HUES64 (cell line): ENCODE data around the gene TBC1D5.
A peak's percentile ranks its signal among the peaks of the same experiment; 100 is the strongest.
"Not testable (repeated sequence)": the region's sequence is repeated elsewhere in the genome, so short reads cannot be mapped to it uniquely, and the experiment has no call there.

ENCODE experiments used
- H3K27ac ChIP-seq: 2 replicates; pipeline ENCODE4 v1.7.0; 2013; ENCODE audit warnings: low read depth, low read length, inconsistent platforms
- H3K27me3 ChIP-seq: 2 replicates; pipeline ENCODE4 v1.6.1; 2013; ENCODE audit warnings: mild to moderate bottlenecking, low read length; ENCODE audit not compliant: insufficient read depth
- H3K36me3 ChIP-seq: 2 replicates; pipeline ENCODE4 v1.6.1; 2013; ENCODE audit warnings: mild to moderate bottlenecking, low read length; ENCODE audit not compliant: insufficient read depth
- H3K4me1 ChIP-seq: 2 replicates; pipeline ENCODE4 v1.6.1; 2013; ENCODE audit warnings: mild to moderate bottlenecking, low read length, moderate library complexity; ENCODE audit not compliant: insufficient read depth
- H3K4me3 ChIP-seq: 2 replicates; pipeline ENCODE4 v1.5.1; 2013; ENCODE audit warnings: mild to moderate bottlenecking, low read length, moderate library complexity
- H3K9ac ChIP-seq: 2 replicates; pipeline ENCODE4 v1.6.1; 2013; ENCODE audit warnings: mild to moderate bottlenecking, low read depth, low read length
- H3K9me3 ChIP-seq: 2 replicates; pipeline ENCODE4 v1.6.1; 2013; ENCODE audit warnings: low read depth, low read length; ENCODE audit not compliant: insufficient read depth
- WGBS: fragments of 150-250, 120-280 bp; methylation state at CpG from one replicate; pipeline ENCODE4 v1.1.7; 2013; ENCODE audit warnings: missing lambda C conversion rate; 5-methylcytosine and 5-hydroxymethylcytosine counted together

The TBC1D5 gene

DNA sequence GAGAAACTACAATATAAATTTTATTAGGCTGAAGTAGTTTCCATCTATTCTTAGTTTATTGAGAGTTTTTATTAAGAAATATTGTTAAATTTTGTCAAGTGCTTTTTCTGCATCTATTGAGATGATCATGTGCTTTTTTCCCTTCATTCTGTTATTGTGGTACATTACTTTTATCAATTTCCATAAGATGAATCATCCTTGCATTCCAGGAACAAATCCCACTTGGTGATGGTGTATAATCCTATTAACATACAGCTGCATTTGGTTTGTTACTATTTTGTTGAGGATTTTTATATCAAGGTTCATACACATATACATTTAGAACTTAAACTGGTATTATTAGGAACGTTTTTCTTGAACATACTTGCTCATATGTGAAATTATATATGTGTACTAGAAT is 199.8 kb downstream of the TBC1D5 start:
- Histone ChIP-seq H3K9me3 (no peaks in the 10 kb centered on the region), H3K4me3 (no peak overlapping the region), H3K4me1 (peaks cover 21% of the 10 kb centered on the region), H3K27ac (no peak overlapping the region), H3K9ac (no peak overlapping the region), H3K36me3 (no peaks in the 10 kb centered on the region), H3K27me3 (no peaks in the 10 kb centered on the region)
- no CpG with 5 or more reads among the region's 1 CpG for WGBS

DNA sequence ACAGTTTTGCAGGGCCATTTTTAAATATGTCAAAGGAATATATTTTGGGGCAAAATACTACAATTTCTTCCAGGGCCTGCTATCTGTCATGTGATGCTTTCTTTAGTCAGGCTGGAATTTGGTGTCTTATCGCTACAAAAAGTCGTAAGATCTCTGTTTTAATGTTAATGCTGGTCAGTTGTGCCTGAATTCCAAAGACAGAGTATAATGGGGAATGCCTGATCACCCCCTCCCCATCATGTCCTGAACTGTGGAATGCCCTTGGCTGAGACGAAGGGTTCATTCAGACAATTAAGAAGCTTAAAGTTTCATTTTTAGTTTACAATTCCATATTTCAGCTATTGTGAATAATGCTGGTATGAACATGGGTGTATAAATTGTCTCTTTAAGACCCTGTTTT is 203.0 kb downstream of the TBC1D5 start:
- H3K9ac ChIP-seq: no peak overlapping the region
- no peak overlapping the region for H3K4me3 ChIP-seq
- H3K36me3 ChIP-seq: no peaks in the 10 kb centered on the region
- H3K4me1 ChIP-seq: peaks cover 12% of the 10 kb centered on the region
- no peaks in the 10 kb centered on the region for H3K9me3 ChIP-seq
- peak overlapping the region; percentile 71; the same call in 1 of the 2 replicates for H3K27ac ChIP-seq
- WGBS: 46% methylated on average over 2 of the region's 3 CpGs
- H3K27me3 ChIP-seq: no peaks in the 10 kb centered on the region

DNA sequence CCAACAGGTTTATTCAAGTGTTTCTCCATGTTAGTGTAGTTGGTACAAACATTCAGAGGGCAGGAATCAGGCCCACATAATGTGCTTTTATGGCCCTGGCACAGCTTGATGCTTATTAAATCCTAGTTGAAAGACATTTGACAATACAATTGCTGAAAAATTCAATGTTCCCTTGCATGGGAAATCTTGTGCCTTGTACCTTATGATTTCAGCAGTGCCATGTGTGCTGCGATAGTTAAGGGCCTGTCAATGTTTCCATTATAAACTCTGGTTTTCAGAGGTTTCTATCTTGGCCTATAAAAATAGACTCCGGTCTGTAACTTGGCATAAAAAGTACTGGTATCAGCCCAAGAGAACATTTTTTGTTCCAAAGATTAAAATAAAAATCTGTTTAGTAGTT is 207.2 kb downstream of the TBC1D5 start:
- Histone ChIP-seq H3K9me3 (no peaks in the 10 kb centered on the region), H3K4me3 (no peak overlapping the region), H3K27ac (no peak overlapping the region), H3K4me1 (peaks cover 12% of the 10 kb centered on the region), H3K27me3 (no peaks in the 10 kb centered on the region), H3K9ac (no peak overlapping the region), H3K36me3 (no peaks in the 10 kb centered on the region)
- 98% methylated on average over 2 of the region's 2 CpGs for WGBS

DNA sequence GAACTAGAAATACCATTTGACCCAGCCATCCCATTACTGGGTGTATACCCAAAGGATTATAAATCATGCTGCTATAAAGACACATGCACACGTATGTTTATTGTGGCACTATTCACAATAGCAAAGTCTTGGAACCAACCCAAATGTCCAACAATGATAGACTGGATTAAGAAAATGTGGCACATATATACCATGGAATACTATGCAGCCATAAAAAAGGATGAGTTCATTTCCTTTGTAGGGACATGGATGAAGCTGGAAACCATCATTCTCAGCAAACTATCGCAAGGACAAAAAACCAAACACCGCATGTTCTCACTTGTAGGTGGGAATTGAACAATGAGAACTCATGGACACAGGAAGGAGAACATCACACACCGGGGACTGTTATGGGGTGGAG is 210.0 kb downstream of the TBC1D5 start:
- not testable (repeated sequence) for H3K36me3 ChIP-seq, H3K9ac ChIP-seq, H3K9me3 ChIP-seq, H3K4me3 ChIP-seq, H3K27ac ChIP-seq, H3K4me1 ChIP-seq, H3K27me3 ChIP-seq
- WGBS: 98% methylated on average over 3 of the region's 4 CpGs

DNA sequence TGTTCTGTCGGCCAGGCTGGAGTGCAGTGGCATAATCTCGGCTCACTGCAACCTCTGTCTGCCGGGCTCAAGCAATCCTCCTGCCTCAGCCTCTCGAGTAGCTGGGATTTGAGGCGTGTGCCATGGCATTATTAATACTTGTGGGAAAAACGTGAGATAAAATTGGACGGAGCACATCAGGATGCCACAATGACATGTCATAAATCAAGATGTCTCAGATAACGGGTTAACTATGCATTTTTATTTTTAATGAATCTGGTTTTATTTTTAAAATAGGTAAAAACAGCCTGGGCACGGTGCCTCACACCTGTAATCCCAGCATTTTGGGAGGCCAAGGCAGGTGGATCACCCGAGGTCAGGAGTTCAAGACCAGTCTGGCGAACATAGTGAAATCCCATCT is 212.8 kb downstream of the TBC1D5 start:
- Histone ChIP-seq H3K27ac (no peak overlapping the region), H3K4me1 (no peaks in the 10 kb centered on the region), H3K9me3 (no peaks in the 10 kb centered on the region), H3K27me3 (no peaks in the 10 kb centered on the region), H3K4me3 (no peak overlapping the region), H3K36me3 (no peaks in the 10 kb centered on the region), H3K9ac (no peak overlapping the region)
- 95% methylated on average over 11 of the region's 11 CpGs for WGBS

DNA sequence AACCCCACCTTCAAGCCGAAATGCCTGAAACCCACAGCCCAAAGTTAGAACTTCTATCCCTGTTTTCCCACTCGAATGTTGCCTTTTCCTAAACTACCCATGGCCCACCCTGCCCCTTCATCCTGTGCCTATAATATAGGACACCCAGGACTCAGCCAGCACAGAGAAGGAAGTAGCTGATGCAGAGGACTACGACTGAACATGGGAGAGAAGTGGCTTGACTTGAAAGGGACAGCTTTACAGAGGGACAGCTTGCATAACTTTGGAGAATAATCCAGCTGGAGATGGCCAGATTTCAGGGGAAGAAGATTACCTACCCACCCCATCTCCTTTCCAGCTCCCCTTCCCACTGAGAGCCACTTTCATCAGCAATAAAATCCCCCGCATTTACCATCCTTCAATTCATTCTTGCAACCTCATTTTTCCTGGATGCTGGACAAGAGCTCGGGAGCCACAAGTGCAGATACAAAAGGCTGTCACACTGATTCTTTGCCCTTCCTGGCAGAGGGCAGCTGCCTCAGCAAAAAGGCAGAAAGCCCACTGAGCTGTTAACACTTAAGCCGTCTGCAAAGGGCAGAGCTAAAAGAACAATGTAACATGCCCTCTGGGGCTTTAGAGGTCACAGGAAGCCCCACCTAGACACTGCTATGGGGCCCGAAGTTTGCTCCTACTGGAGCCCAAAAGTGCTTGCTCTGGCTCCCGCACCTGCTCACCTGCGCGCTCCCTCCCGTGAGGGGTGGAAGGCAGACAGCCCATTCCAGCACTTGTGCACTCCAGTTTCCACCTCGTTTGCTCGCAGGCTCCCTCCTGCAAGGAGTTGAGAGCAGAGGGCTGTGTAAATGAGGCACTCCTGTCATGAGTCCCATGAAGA is 224.0 kb downstream of the TBC1D5 start:
- no peak overlapping the region for H3K4me3 ChIP-seq
- H3K27ac ChIP-seq: no peak overlapping the region
- H3K9ac ChIP-seq: peak overlapping the region; percentile 20; the same call in 1 of the 2 replicates
- no peaks in the 10 kb centered on the region for H3K27me3 ChIP-seq
- H3K36me3 ChIP-seq: no peaks in the 10 kb centered on the region
- WGBS: 74% methylated on average over 13 of the region's 13 CpGs
- peaks cover 10% of the 10 kb centered on the region; the same call in 1 of the 2 replicates for H3K4me1 ChIP-seq
- no peaks in the 10 kb centered on the region for H3K9me3 ChIP-seq

DNA sequence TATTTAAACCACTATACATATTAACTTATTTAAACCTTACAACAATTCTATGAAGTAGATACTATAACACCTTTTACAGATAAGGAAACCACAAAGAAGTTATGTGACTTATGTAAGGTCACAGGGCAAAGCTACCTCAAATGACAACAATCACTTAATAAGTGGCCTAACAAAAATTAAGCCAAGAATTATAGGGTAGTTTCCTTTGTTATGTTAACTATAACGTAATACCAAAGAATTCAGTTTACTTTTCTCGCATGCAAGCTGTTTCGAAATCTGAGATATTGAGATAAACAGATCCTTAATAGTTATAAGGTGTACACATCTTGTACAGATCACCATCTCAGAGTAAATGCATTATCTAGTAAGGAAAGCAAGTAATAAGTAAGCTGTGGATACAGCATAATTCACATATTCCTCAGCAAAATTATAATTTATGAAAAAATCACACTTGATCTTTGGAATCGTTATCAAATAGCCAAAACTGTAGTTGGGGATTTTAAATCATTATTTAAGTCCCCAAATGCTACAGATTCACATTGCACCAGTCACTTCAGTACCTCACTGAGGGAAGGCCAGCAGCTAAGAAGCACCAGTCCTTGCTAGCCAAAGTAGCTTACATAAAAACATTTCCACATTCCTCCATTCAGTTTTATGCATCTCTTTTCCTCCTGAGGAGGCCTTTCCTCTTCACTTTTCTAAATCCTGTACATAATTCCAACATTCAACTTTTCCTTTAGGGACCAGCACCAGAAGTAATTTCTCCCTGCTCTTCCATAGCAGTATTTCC is 226.8 kb downstream of the TBC1D5 start:
- no peak overlapping the region for H3K27ac ChIP-seq
- no peaks in the 10 kb centered on the region for H3K36me3 ChIP-seq
- no peaks in the 10 kb centered on the region for H3K9me3 ChIP-seq
- peaks cover 10% of the 10 kb centered on the region; the same call in 1 of the 2 replicates for H3K4me1 ChIP-seq
- no peaks in the 10 kb centered on the region for H3K27me3 ChIP-seq
- WGBS: 100% methylated on average over 3 of the region's 4 CpGs
- no peak overlapping the region for H3K9ac ChIP-seq
- H3K4me3 ChIP-seq: no peak overlapping the region

DNA sequence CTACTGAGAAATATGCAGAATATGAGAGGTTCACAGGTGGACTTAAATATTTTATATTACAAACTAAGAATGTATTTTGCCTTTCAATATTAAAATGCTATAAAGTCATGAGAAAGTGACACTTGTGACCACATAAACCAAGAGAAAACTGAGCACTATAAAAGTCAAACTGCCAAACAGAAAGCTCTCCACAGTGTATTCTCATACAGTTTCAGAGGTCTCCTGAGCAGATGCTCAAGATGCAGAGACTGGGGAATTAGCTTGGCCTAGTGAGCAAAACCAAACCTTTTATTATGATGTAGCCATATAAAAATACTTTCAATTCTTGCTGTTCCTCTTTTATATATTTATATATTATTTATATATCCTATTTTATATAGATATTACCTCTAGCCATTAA is 227.8 kb downstream of the TBC1D5 start:
- Histone ChIP-seq H3K9ac (no peak overlapping the region), H3K4me3 (no peak overlapping the region)

DNA sequence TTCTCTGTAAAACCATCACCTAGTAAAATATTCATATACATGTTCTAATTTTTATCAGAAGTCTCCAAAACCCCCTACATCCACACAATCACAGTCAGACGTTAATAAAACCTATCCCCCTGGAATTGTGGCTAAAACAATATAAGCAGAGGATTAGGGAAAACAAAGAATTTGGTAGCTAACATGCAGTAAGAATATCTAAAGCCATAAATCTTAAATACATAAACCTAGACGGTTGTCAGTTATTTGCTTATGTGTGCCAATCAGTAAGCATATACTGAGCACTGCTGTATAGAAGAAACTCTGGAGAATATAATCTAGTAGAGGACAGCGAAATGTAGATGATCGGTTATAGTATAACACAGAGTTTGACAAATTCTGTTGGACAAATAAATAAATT is 232.2 kb downstream of the TBC1D5 start:
- no peaks in the 10 kb centered on the region for H3K9me3 ChIP-seq
- no peaks in the 10 kb centered on the region for H3K36me3 ChIP-seq
- H3K4me1 ChIP-seq: 0 out of 2 replicates have a peak, but pooled peaks cover 6% of the 10 kb centered on the region
- no peak overlapping the region for H3K4me3 ChIP-seq
- H3K27me3 ChIP-seq: no peaks in the 10 kb centered on the region
- H3K9ac ChIP-seq: no peak overlapping the region
- 93% methylated on average over 4 of the region's 4 CpGs for WGBS
- H3K27ac ChIP-seq: no peak overlapping the region

More for the DNA sequence above, 227.8 kb downstream of the TBC1D5 start:
- peaks cover 10% of the 10 kb centered on the region; the same call in 1 of the 2 replicates for H3K4me1 ChIP-seq
- H3K9me3 ChIP-seq: no peaks in the 10 kb centered on the region
- no peaks in the 10 kb centered on the region for H3K27me3 ChIP-seq
- no peaks in the 10 kb centered on the region for H3K36me3 ChIP-seq
- H3K27ac ChIP-seq: no peak overlapping the region

DNA sequence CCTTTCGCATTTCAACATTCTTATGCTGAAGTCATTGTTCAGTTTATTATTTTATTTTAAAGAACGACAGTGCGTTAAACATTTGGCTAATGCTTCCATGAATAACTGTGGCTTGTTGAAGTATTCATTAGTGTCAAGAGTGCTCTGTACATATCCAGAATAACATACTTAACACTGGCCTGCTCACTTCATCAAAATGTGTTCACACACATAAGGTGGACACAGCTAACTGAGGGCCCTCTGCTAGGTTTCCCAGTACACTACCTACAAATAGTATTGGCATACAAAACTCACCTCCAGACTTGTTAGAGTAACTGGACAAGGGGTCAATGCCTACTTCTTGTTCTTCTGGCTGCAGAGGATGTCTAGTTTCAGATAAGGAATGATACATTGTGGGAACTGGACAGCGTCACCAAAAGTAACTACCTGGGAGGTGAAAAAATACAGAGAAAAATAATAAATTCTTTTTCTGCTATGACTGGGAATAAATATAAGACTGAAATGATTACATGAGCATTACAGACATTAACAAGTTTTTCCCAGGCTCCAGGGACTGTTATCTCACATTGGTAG is 234.2 kb downstream of the TBC1D5 start:
- WGBS: 96% methylated on average over 4 of the region's 4 CpGs
- H3K27me3 ChIP-seq: no peaks in the 10 kb centered on the region
- H3K27ac ChIP-seq: no peak overlapping the region
- no peaks in the 10 kb centered on the region for H3K9me3 ChIP-seq
- no peak overlapping the region for H3K9ac ChIP-seq
- no peak overlapping the region for H3K4me3 ChIP-seq
- H3K36me3 ChIP-seq: no peaks in the 10 kb centered on the region
- H3K4me1 ChIP-seq: 0 out of 2 replicates have a peak, but pooled peaks cover 6% of the 10 kb centered on the region

DNA sequence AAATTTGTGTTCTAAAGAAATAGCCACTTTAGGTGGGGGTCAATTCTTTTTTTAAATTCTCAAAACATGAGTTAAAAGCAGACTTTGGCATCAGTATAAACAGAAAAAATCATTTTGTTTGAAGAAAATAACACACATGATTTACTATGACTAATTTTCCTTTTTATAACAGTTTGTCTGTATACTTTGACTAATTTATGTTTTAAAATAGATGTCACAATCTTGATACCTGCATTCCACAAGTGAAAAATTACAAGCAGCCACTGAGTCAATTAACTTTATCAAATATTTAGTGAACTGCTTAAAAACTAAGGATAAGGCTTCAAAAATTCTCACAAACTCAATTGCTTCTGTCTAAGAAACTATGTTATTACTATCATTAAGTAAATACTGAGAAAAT is 235.0 kb downstream of the TBC1D5 start:
- Histone ChIP-seq H3K9ac (no peak overlapping the region), H3K36me3 (no peaks in the 10 kb centered on the region), H3K27me3 (no peaks in the 10 kb centered on the region), H3K27ac (no peak overlapping the region), H3K4me3 (no peak overlapping the region), H3K9me3 (no peaks in the 10 kb centered on the region), H3K4me1 (0 out of 2 replicates have a peak, but pooled peaks cover 6% of the 10 kb centered on the region)
